Measurements from ENCODE around the gene GTF2A2.

GTF2A2 gene

DNA sequence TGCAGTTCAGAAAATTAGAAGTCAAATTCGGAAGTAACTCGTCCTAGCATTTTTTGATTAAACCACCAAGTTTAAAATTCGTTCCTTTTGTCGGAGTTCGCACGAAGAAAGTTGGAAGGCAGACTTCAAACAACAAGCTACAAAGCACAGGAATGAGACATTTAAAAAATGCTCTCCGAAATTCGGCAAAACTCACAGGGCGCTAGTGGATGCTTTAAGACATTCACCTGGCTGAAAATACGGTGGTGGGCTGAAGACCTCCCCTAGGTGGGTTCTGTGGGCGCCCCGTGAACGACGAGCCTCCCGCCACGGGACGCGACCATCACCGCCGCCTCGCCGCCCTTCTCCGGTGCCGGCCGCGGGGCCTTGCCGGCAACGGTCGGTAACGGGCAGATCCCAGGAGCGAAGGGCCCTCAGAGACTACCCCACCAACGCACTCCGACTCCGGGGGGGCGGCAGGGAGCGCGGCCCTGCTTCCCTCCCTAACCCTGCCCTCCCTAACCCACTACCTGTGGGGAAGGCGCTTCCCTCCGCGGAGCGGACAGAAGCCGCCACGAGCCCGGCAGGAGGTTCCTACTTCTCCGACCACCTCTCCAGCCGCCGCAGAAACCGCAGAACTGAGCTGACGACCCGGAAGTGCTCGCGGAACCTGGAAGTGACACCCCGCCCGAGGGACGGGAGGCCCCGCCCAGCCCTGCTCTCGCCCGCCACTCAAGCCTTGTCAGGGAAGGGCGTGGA, at the start of gene GTF2A2 (continued):
- TF ChIP-seq, protein P1, sequence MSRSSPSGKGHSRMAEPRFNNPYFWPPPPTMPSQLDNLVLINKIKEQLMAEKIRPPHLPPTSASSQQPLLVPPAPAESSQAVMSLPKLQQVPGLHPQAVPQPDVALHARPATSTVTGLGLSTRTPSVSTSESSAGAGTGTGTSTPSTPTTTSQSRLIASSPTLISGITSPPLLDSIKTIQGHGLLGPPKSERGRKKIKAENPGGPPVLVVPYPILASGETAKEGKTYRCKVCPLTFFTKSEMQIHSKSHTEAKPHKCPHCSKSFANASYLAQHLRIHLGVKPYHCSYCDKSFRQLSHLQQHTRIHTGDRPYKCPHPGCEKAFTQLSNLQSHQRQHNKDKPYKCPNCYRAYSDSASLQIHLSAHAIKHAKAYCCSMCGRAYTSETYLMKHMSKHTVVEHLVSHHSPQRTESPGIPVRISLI (tag by site-specific recombination; IDR thresholded peaks at IDR 0.05), result no peak
- no peak for TF ChIP-seq ZNF114 (tag by site-specific recombination; IDR thresholded peaks at IDR 0.05)
- TF ChIP-seq ZNF223 (tag by site-specific recombination; IDR thresholded peaks at IDR 0.05), result no peak
- no peak for TF ChIP-seq ZFP69B (tag by site-specific recombination; IDR thresholded peaks at IDR 0.05)
- peak; percentile 34; the same call in 1 of the 2 replicates for TF ChIP-seq ZNF2 (tag by site-specific recombination; IDR thresholded peaks at IDR 0.05)
- TF ChIP-seq, protein P2, sequence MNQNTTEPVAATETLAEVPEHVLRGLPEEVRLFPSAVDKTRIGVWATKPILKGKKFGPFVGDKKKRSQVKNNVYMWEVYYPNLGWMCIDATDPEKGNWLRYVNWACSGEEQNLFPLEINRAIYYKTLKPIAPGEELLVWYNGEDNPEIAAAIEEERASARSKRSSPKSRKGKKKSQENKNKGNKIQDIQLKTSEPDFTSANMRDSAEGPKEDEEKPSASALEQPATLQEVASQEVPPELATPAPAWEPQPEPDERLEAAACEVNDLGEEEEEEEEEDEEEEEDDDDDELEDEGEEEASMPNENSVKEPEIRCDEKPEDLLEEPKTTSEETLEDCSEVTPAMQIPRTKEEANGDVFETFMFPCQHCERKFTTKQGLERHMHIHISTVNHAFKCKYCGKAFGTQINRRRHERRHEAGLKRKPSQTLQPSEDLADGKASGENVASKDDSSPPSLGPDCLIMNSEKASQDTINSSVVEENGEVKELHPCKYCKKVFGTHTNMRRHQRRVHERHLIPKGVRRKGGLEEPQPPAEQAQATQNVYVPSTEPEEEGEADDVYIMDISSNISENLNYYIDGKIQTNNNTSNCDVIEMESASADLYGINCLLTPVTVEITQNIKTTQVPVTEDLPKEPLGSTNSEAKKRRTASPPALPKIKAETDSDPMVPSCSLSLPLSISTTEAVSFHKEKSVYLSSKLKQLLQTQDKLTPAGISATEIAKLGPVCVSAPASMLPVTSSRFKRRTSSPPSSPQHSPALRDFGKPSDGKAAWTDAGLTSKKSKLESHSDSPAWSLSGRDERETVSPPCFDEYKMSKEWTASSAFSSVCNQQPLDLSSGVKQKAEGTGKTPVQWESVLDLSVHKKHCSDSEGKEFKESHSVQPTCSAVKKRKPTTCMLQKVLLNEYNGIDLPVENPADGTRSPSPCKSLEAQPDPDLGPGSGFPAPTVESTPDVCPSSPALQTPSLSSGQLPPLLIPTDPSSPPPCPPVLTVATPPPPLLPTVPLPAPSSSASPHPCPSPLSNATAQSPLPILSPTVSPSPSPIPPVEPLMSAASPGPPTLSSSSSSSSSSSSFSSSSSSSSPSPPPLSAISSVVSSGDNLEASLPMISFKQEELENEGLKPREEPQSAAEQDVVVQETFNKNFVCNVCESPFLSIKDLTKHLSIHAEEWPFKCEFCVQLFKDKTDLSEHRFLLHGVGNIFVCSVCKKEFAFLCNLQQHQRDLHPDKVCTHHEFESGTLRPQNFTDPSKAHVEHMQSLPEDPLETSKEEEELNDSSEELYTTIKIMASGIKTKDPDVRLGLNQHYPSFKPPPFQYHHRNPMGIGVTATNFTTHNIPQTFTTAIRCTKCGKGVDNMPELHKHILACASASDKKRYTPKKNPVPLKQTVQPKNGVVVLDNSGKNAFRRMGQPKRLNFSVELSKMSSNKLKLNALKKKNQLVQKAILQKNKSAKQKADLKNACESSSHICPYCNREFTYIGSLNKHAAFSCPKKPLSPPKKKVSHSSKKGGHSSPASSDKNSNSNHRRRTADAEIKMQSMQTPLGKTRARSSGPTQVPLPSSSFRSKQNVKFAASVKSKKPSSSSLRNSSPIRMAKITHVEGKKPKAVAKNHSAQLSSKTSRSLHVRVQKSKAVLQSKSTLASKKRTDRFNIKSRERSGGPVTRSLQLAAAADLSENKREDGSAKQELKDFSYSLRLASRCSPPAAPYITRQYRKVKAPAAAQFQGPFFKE (tag by site-specific recombination; IDR thresholded peaks at IDR 0.05; ENCODE audit: borderline replicate concordance), result no peak
- TF ChIP-seq ZNF785 (tag by site-specific recombination; IDR thresholded peaks at IDR 0.05), result no peak
- TF ChIP-seq ZNF10 (tag by site-specific recombination; IDR thresholded peaks at IDR 0.05), result no peak
- TF ChIP-seq ZNF529 (tag by site-specific recombination; IDR thresholded peaks at IDR 0.05; ENCODE audit: insufficient replicate concordance), result no peak

DNA sequence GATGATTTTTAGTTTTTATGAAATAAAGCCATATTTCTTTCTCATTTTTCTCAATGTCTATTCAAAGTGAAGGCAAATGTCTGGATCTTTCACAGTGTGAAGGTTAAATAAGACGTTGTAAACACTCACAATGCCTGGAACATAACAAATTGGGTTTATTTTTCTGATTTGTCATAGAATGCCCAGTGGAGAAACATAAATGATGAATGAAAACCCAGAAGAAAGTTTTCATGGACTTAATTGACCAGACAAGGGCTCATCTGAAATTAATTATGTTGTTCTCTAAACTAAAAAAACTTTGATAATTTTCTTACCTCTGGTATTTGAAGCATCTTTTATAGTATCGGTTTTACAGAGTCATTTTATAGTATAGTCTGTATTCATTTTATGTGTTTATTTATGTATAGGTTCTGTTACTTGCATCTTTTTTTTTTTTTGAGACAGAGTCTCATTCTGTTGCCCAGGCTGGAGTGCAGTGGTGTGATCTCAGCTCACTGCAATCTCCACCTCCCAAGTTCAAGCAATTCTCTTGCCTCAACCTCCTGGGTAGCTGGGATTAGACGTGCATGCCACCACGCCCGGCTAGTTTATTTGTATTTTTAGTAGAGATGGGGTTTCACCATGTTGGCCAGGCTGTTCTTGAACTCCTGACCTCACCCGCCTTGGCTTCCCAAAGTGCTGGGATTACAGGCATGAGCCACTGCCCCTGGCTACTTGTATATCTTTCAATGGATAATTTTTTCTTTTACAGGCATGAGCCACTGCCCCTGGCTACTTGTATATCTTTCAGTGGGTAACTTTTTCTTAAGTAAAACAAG, 46.9 kb upstream of the GTF2A2 start:
- ChIA-PET CTCF (interaction anchor here (0.5 to 1.2 kb wide), 2 partner anchors 13 to 14 kb away, joined by 3 to 5 read pairs; no protein-coding TSS in a partner anchor), POLR2A (no interaction called here)
- no peaks in the 10 kb centered on the region for H3K9me3 ChIP-seq (ENCODE audit: control insufficient read depth, insufficient read depth, low read depth, low read length)
- TF ChIP-seq, protein P3, sequence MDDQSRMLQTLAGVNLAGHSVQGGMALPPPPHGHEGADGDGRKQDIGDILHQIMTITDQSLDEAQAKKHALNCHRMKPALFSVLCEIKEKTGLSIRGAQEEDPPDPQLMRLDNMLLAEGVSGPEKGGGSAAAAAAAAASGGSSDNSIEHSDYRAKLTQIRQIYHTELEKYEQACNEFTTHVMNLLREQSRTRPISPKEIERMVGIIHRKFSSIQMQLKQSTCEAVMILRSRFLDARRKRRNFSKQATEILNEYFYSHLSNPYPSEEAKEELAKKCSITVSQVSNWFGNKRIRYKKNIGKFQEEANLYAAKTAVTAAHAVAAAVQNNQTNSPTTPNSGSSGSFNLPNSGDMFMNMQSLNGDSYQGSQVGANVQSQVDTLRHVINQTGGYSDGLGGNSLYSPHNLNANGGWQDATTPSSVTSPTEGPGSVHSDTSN (CRISPR knock-in tag; IDR thresholded peaks at IDR 0.05), result no peak
- TF ChIP-seq ZNF843 (tag by site-specific recombination; IDR thresholded peaks at IDR 0.05), result peak; percentile 80
- TF ChIP-seq KLF7 (tag by site-specific recombination; IDR thresholded peaks at IDR 0.05; ENCODE audit: borderline replicate concordance), result peak; percentile 90
- no peak for TF ChIP-seq ZNF791 (tag by site-specific recombination; IDR thresholded peaks at IDR 0.05)
- no peak for TF ChIP-seq MYNN (tag by site-specific recombination; IDR thresholded peaks at IDR 0.05; ENCODE audit: borderline replicate concordance)
- TF ChIP-seq GLI4 (tag by site-specific recombination; IDR thresholded peaks at IDR 0.05), result no peak
- no peak for TF ChIP-seq ZNF707 (tag by site-specific recombination; IDR thresholded peaks at IDR 0.05)
- peak; percentile 76 for TF ChIP-seq ZXDB (tag by site-specific recombination; IDR thresholded peaks at IDR 0.05)
- no peak for TF ChIP-seq ZNF132 (tag by site-specific recombination; IDR thresholded peaks at IDR 0.05; ENCODE audit: borderline replicate concordance)
- no peak for TF ChIP-seq ZNF830 (tag by site-specific recombination; IDR thresholded peaks at IDR 0.05; ENCODE audit: low read depth)
- peak; percentile 25; the same call in 1 of the 2 replicates for TF ChIP-seq ZNF335 (tag by site-specific recombination; conservative IDR thresholded peaks at IDR 0.05)
- no peak for TF ChIP-seq ZNF837 (tag by site-specific recombination; IDR thresholded peaks at IDR 0.05)
- TF ChIP-seq ZEB2 (tag by site-specific recombination; IDR thresholded peaks at IDR 0.05), result peak; percentile 56; the same call in 1 of the 2 replicates
- TF ChIP-seq ZNF404 (tag by site-specific recombination; IDR thresholded peaks at IDR 0.05), result no peak
- TF ChIP-seq ZSCAN23 (tag by site-specific recombination; IDR thresholded peaks at IDR 0.05), result no peak
- TF ChIP-seq, protein P4, sequence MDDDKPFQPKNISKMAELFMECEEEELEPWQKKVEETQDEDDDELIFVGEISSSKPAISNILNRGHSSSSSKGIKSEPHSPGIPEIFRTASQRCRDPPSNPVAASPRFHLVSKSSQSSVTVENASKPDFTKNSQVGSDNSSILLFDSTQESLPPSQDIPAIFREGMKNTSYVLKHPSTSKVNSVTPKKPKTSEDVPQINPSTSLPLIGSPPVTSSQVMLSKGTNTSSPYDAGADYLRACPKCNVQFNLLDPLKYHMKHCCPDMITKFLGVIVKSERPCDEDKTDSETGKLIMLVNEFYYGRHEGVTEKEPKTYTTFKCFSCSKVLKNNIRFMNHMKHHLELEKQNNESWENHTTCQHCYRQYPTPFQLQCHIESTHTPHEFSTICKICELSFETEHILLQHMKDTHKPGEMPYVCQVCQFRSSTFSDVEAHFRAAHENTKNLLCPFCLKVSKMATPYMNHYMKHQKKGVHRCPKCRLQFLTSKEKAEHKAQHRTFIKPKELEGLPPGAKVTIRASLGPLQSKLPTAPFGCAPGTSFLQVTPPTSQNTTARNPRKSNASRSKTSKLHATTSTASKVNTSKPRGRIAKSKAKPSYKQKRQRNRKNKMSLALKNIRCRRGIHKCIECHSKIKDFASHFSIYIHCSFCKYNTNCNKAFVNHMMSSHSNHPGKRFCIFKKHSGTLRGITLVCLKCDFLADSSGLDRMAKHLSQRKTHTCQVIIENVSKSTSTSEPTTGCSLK (tag by site-specific recombination; IDR thresholded peaks at IDR 0.05), result no peak

More for the DNA sequence above, 46.9 kb upstream of the GTF2A2 start:
- Histone ChIP-seq H3K4me1 (ENCODE audit: control insufficient read depth, insufficient read depth, low read length) (peaks cover 24% of the 10 kb centered on the region), H3K36me3 (ENCODE audit: control insufficient read depth in 2 of 2, insufficient read depth in 1 of 2, low read length in 2 of 2) (no peaks in the 10 kb centered on the region), H3K4me3 (ENCODE audit: low read depth, low read length) (no peak overlapping the region), H3K27ac (ENCODE audit: extremely low read depth, low read depth, low read length) (no peak overlapping the region)
